Stimulated activated CD4-positive, alpha-beta T cell treated with anti-CD3 and anti-CD28 coated beads, TNF-alpha, amount 100 ng/mL, for 1 hour (primary cell): ENCODE measurements around the gene MAGI1.
"Not testable (repeated sequence)": the region's sequence is repeated elsewhere in the genome, so short reads cannot be mapped to it uniquely, and the experiment has no call there.

Source experiments
- DNase-seq, 3 donors: peaks; one replicate each; pipeline ENCODE4 v3.0.0-alpha.2; 2020; ENCODE audit warnings: low read depth in 3 of 3, low spot score in 1 of 3

MAGI1 gene

GRCh38 chr3:65638301-65638700 is 400.4 kb downstream of the MAGI1 start:
- DNase-seq = no peak

- no peak for DNase-seq
These were observed 402.4 kb downstream of the MAGI1 start for GRCh38 chr3:65636326-65636725.

- no peak for DNase-seq
These were observed 403.1 kb downstream of the MAGI1 start for GRCh38 chr3:65635657-65636056.

- no peak for DNase-seq
These were observed 405.6 kb downstream of the MAGI1 start for GRCh38 chr3:65633018-65633638.

GRCh38 chr3:65632414-65632813 is 406.3 kb downstream of the MAGI1 start:
- no peak for DNase-seq

- no peak for DNase-seq
These were observed 409.7 kb downstream of the MAGI1 start for GRCh38 chr3:65628978-65629377.

GRCh38 chr3:65627062-65627461 is 411.7 kb downstream of the MAGI1 start:
- no peak for DNase-seq

- DNase-seq = no peak
These were observed 413.4 kb downstream of the MAGI1 start for GRCh38 chr3:65625305-65625704.

GRCh38 chr3:65623362-65623761 is 415.4 kb downstream of the MAGI1 start:
- DNase-seq = no peak

- DNase-seq = no peak
These were observed 418.8 kb downstream of the MAGI1 start for GRCh38 chr3:65619888-65620287.

- DNase-seq = no peak
These were observed 419.3 kb downstream of the MAGI1 start for GRCh38 chr3:65619451-65619881.

- DNase-seq = no peak
These were observed 420.1 kb downstream of the MAGI1 start for GRCh38 chr3:65618599-65618998.

- no peak for DNase-seq
These were observed 420.9 kb downstream of the MAGI1 start for GRCh38 chr3:65617787-65618186.

- DNase-seq = no peak
These were observed 421.5 kb downstream of the MAGI1 start for GRCh38 chr3:65617209-65617608.

GRCh38 chr3:65616563-65616962 is 422.2 kb downstream of the MAGI1 start:
- no peak for DNase-seq

- DNase-seq = no peak
These were observed 423.4 kb downstream of the MAGI1 start for GRCh38 chr3:65615329-65615728.

GRCh38 chr3:65614585-65614984 is 424.1 kb downstream of the MAGI1 start:
- no peak for DNase-seq

- DNase-seq = not testable (repeated sequence)
These were observed 430.7 kb downstream of the MAGI1 start for GRCh38 chr3:65607965-65608460.

GRCh38 chr3:65607101-65607500 is 431.6 kb downstream of the MAGI1 start:
- no peak for DNase-seq

- DNase-seq = no peak
These were observed 432.8 kb downstream of the MAGI1 start for GRCh38 chr3:65605876-65606432.

- no peak for DNase-seq
These were observed 433.7 kb downstream of the MAGI1 start for GRCh38 chr3:65604863-65605526.

- no peak for DNase-seq
These were observed 435.1 kb downstream of the MAGI1 start for GRCh38 chr3:65603631-65604030.
